OCI-LY3 (cell line): ENCODE results near the gene PTPRN.

Source experiments
- H2AFZ ChIP-seq: fragments of 200-600, 300-600 bp; shearing (Covaris generic); 2 replicates; pipeline ENCODE4 v1.6.0; 2014; ENCODE audit warnings: antibody characterized with exemption, low read depth, low read length
- H3K27ac ChIP-seq: fragments of 200-600, 300-600 bp; sonication (generic); 2 replicates; pipeline ENCODE4 v1.5.1; 2014; ENCODE audit warnings: mild to moderate bottlenecking, low read length, moderate library complexity, mixed read lengths
- H3K27me3 ChIP-seq: fragments of 200-600, 300-600 bp; sonication (generic); 2 replicates; pipeline ENCODE4 v1.6.1; 2014; ENCODE audit warnings: low read depth, low read length, mixed read lengths
- H3K36me3 ChIP-seq: fragments of 200-600, 300-600 bp; sonication (generic); replicated peaks from 2 replicates; pipeline ENCODE3; 2014; ENCODE audit warnings: low read depth, low read length, mixed read lengths
- H3K4me1 ChIP-seq: fragments of 300-600, 200-600 bp; sonication (generic); 2 replicates; pipeline ENCODE4 v1.6.1; 2014; ENCODE audit warnings: low read length, mixed read lengths
- H3K4me2 ChIP-seq: fragments of 200-600, 300-600 bp; sonication (generic); 2 replicates; pipeline ENCODE4 v1.6.1; 2014; ENCODE audit warnings: low read length, mixed read lengths
- H3K4me3 ChIP-seq: fragments of 300-600, 200-600 bp; sonication (generic); 2 replicates; pipeline ENCODE4 v1.5.1; 2014; ENCODE audit warnings: antibody characterized with exemption, mild to moderate bottlenecking, low read length, moderate library complexity
- H3K79me2 ChIP-seq: fragments of 300-600, 200-600 bp; shearing (Covaris generic); 2 replicates; pipeline ENCODE4 v1.6.1; 2014; ENCODE audit warnings: mild to moderate bottlenecking, low read length, mixed read lengths
- H3K9ac ChIP-seq: fragments of 300-600, 200-600 bp; shearing (Covaris generic); 2 replicates; pipeline ENCODE4 v1.6.0; 2014; ENCODE audit warnings: mild to moderate bottlenecking, low read length, moderate library complexity
- H3K9me3 ChIP-seq: fragments of 200-600, 300-600 bp; shearing (Covaris generic); 2 replicates; pipeline ENCODE4 v1.6.1; 2014; ENCODE audit warnings: low read length, mixed read lengths; ENCODE audit not compliant: insufficient read depth
- H4K20me1 ChIP-seq: fragments of 200-600, 300-600 bp; sonication (generic); 2 replicates; pipeline ENCODE4 v1.6.1; 2016; ENCODE audit warnings: low read length, mixed read lengths; ENCODE audit not compliant: insufficient read depth
- CTCF ChIP-seq: fragments of 200-600, 300-600 bp; sonication (generic); IDR thresholded peaks from 2 replicates; pipeline ENCODE4 v1.5.1; 2014; ENCODE audit warnings: antibody characterized with exemption, low read length, low read depth
- EZH2phosphoT487 ChIP-seq: fragments of 200-600 bp; shearing (Covaris generic); IDR thresholded peaks from 2 replicates; pipeline ENCODE4 v1.6.1; 2018; ENCODE audit warnings: antibody characterized with exemption, mixed run types, low read depth

Gene PTPRN

DNA sequence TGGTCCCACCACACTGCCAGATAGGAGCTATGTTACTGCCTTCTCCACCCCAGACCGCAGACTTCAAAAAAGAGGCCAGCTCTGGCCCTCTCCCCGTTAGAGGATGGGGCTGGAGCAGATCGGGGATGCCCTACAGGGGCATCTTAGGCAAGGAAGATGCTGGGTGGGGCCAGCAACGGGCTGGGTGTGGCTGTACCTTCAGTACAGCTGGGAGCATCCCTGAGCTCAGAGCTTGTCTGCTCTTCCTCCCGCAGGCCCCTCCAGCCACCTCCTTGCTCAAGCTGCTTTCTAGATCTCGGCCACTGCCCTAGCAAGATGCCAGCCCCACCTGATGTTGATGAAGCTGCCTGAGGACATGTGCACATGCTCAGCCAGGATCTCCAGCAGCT, 9.8 kb downstream of the PTPRN start:
- no peak overlapping the region for H2AFZ ChIP-seq
- H3K4me2 ChIP-seq, result peak overlapping the region; percentile 60; the same call in 1 of the 2 replicates
- H4K20me1 ChIP-seq, result no peaks in the 10 kb centered on the region
- no peaks in the 10 kb centered on the region for H3K36me3 ChIP-seq
- no peak overlapping the region for H3K9ac ChIP-seq
- no peak for TF ChIP-seq EZH2phosphoT487
- no peak for TF ChIP-seq CTCF
- H3K27me3 ChIP-seq, result peaks cover 56% of the 10 kb centered on the region
- H3K4me1 ChIP-seq, result peaks cover 10% of the 10 kb centered on the region
- peak overlapping the region; percentile 60; the same call in 1 of the 2 replicates for H3K4me3 ChIP-seq
- H3K27ac ChIP-seq, result no peak overlapping the region
- no peaks in the 10 kb centered on the region for H3K79me2 ChIP-seq
- H3K9me3 ChIP-seq, result no peaks in the 10 kb centered on the region

GRCh38 chr2:219298759-219299371, 10.3 kb downstream of the PTPRN start:
- H3K9me3 ChIP-seq, result no peaks in the 10 kb centered on the region
- H3K9ac ChIP-seq, result no peak overlapping the region
- TF ChIP-seq EZH2phosphoT487 (no peak), CTCF (peak; percentile 70)
- H3K27ac ChIP-seq, result no peak overlapping the region
- peak overlapping the region; percentile 60 for H3K4me3 ChIP-seq
- no peaks in the 10 kb centered on the region for H4K20me1 ChIP-seq
- H3K4me2 ChIP-seq, result peak overlapping the region; percentile 60
- H3K4me1 ChIP-seq, result peaks cover 10% of the 10 kb centered on the region
- peak overlapping the region; percentile 95; the same call in 1 of the 2 replicates for H2AFZ ChIP-seq
- H3K79me2 ChIP-seq, result no peaks in the 10 kb centered on the region
- H3K36me3 ChIP-seq, result no peaks in the 10 kb centered on the region
- peaks cover 51% of the 10 kb centered on the region for H3K27me3 ChIP-seq

- no peak overlapping the region for H2AFZ ChIP-seq
- no peak overlapping the region for H3K9ac ChIP-seq
- H3K27me3 ChIP-seq, result peaks cover 41% of the 10 kb centered on the region
- TF ChIP-seq CTCF (no peak), EZH2phosphoT487 (no peak)
- no peak overlapping the region for H3K27ac ChIP-seq
- peaks cover 10% of the 10 kb centered on the region for H3K4me1 ChIP-seq
- no peaks in the 10 kb centered on the region for H3K9me3 ChIP-seq
- H4K20me1 ChIP-seq, result no peaks in the 10 kb centered on the region
- no peak overlapping the region for H3K4me2 ChIP-seq
- no peak overlapping the region for H3K4me3 ChIP-seq
- H3K79me2 ChIP-seq, result no peaks in the 10 kb centered on the region
- no peaks in the 10 kb centered on the region for H3K36me3 ChIP-seq
Measured at GRCh38 chr2:219297766-219298456, 11.3 kb downstream of the PTPRN start.

GRCh38 chr2:219296631-219297391, 12.4 kb downstream of the PTPRN start:
- Histone ChIP-seq H2AFZ (no peak overlapping the region), H3K4me3 (no peak overlapping the region), H3K27ac (no peak overlapping the region), H3K4me2 (no peak overlapping the region), H3K27me3 (peaks cover 30% of the 10 kb centered on the region), H3K79me2 (no peaks in the 10 kb centered on the region), H4K20me1 (no peaks in the 10 kb centered on the region), H3K36me3 (no peaks in the 10 kb centered on the region), H3K4me1 (peaks cover 10% of the 10 kb centered on the region), H3K9me3 (no peaks in the 10 kb centered on the region), H3K9ac (no peak overlapping the region)
- no peak for TF ChIP-seq CTCF
